Body of pancreas (tissue), 4 donors: ENCODE results near the gene ZNF546.
"Not testable (repeated sequence)": the region's sequence is repeated elsewhere in the genome, so short reads cannot be mapped to it uniquely, and the experiment has no call there.

ENCODE experiments used
- CTCF ChIP-seq, 7 experiments: fragments of 450-650 bp in 4 of 7; fragments of 200-600 bp in 3 of 7; sonication (generic) in 3 of 7; IDR thresholded peaks; one replicate each; pipeline ENCODE4 v1.5.1; 2016 to 2019; ENCODE audit warnings: antibody characterized with exemption in 7 of 7
- POLR2A ChIP-seq, 3 donors: fragments of 450-650 bp; IDR thresholded peaks; one replicate each; pipeline ENCODE4 v1.6.1; 2016; ENCODE audit warnings: antibody characterized with exemption in 3 of 3, mild to moderate bottlenecking in 2 of 3

- TF ChIP-seq CTCF, POLR2A (IDR thresholded peaks at IDR 0.05): not testable (repeated sequence)
Measured at GRCh38 chr19:40038047-40038446, 41.2 kb downstream of the ZNF546 start.
